22Rv1 (cell line): Measurements from ENCODE around the gene CSMD2.

Source experiments
- H3K27ac ChIP-seq: fragments of 450-650 bp; 2 replicates; pipeline ENCODE4 v1.5.1; 2017
- ZFX ChIP-seq: fragments of 450-650 bp; IDR thresholded peaks from 2 replicates; pipeline ENCODE4 v1.6.1; 2017; ENCODE audit warnings: antibody characterized with exemption, borderline replicate concordance
- TF ChIP-seq, protein P1 (sequence below): fragments of 450-650 bp; IDR thresholded peaks from 2 replicates; pipeline ENCODE4 v1.5.1; 2017; ENCODE audit warnings: mild to moderate bottlenecking

CSMD2 gene

DNA sequence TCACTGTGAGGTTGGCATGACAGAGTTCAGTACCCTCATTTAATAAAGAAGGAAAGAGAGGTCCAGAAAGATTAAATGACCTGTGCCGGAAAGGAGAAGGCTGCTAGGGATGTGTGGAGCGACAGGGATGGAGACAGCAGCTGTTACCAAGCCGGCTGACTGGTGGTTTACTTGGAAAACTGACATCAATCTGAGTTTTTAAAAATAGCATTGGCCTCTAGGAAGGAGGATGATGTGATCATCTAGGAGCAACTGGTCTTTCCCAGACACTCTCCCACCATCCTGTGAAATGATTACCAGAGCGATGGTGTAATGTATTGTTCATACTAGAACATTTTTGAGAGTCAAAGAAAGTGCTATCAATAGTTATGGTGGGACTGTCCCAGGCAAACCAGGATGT lies 538.2 kb downstream of the CSMD2 start:
- TF ChIP-seq, protein P1, sequence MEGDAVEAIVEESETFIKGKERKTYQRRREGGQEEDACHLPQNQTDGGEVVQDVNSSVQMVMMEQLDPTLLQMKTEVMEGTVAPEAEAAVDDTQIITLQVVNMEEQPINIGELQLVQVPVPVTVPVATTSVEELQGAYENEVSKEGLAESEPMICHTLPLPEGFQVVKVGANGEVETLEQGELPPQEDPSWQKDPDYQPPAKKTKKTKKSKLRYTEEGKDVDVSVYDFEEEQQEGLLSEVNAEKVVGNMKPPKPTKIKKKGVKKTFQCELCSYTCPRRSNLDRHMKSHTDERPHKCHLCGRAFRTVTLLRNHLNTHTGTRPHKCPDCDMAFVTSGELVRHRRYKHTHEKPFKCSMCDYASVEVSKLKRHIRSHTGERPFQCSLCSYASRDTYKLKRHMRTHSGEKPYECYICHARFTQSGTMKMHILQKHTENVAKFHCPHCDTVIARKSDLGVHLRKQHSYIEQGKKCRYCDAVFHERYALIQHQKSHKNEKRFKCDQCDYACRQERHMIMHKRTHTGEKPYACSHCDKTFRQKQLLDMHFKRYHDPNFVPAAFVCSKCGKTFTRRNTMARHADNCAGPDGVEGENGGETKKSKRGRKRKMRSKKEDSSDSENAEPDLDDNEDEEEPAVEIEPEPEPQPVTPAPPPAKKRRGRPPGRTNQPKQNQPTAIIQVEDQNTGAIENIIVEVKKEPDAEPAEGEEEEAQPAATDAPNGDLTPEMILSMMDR: no peak
- TF ChIP-seq ZFX: no peak
- no peak overlapping the region for H3K27ac ChIP-seq

DNA sequence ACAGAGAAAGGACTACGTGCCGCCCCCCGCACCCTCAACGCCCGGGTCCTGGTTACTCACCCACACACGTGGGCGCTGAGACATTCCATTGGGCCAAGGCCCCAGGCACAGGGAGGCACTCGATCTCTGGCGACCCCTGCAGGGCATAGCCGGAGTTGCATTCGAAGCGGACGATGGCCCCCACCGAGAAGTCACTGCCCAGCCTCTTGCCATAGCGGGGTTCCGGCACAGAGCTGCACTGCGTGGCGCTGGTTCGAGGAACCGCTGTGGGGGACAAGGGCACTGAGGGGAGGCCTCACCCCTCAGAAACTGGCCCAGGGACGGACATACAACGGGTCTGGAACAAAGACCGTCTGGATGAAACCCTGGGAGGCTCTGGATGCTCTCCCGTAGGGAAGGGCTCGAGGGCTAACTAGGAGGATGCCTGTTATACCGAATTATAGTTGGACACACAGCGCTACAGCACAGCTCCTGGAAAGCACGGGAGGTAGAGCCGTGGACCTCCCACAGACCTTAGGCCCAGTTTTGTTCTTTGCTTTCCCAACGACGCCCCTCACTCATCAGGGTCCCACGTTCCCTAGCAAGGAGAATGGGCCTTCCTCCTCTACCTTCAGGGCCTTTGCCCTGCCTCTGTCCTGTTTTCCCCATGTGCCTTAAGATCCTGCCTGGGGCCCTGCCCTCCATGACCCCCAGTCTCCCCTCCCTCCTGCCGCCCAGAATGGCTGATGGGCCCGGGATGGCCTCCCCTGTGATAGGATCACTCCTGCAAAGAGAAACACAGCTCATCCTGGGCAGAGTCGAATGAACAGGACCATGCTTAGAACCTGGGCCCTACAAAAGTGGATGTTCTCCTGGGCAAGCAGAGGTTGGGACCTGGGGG lies 539.8 kb downstream of the CSMD2 start:
- TF ChIP-seq, protein P1: peak; percentile 91
- no peak for TF ChIP-seq ZFX
- no peak overlapping the region for H3K27ac ChIP-seq

DNA sequence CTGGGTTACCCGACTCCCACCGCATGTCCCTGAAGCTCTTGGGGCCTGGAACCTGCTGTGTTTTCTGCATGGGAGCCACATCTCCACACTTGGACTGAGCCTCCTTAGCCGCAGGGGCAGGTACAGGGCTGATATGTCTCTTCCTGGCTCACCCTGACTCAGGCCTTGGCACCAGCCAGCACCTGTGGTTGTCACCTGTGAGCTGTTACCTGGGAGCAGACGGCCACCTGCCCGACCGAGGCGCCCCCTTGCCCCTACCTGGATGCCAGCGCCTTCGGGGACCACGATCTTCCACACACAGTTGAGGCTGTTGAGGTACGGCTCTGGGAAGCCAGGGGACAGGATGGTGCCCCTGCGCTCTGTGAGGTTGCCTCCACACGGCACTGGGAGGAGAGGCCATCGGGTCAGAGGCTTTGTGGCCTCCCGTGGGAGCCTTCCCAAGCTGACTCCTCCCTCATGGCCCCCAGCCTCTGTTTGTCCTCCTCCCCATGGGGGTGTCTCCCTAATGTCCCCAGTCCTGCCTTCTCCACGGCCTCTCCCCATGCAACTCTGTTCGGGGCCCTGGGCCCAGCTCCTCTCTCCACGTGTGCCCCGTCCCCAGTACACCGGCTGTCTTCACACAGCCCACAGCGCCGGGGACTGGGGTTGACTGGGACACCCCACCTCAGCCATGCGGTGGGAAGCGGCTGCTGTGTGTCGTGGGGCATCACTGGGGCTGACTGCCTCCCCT lies 540.6 kb downstream of the CSMD2 start:
- H3K27ac ChIP-seq: no peak overlapping the region
- TF ChIP-seq ZFX: no peak
- TF ChIP-seq, protein P1: no peak

DNA sequence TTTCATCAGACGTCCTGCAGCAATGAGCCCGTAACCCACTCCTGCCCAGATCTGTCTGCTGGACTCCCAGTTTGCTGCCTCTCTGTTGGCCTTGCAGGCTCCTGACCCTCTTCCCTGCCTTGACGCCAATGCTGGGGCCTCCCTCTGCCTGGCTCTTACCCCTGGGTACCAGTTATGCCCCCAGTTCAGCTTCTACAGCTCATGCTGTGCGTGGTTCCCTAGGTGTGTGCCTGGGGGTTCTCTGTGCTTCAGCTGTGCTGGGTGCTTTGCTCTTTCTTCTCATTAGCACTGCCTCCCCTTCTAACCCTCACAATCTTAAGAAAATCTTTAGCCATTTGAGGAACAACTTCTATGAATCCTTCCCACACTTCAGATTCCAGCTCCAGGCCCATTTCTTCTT lies 541.2 kb downstream of the CSMD2 start:
- no peak overlapping the region for H3K27ac ChIP-seq
- no peak for TF ChIP-seq ZFX
- TF ChIP-seq, protein P1: no peak

DNA sequence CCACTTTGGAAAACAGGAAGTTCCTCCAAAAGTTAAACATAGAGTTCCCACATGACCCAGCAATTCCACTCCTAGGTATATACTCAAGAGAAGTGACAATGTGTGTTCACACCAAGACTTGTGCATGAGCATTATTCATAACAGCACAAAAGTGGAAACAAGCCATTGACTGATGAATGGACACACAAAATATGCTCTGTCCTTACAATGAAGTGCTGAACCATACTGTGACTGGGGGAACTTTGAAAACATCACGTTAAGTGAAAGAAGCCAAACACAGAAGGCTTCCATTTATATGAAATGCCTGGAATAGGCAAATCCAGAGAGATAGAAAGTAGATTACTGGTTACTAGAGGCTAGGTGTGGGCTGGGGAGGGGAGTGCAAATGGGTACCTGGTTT lies 542.3 kb downstream of the CSMD2 start:
- no peak overlapping the region for H3K27ac ChIP-seq
- TF ChIP-seq, protein P1: no peak
- TF ChIP-seq ZFX: no peak

DNA sequence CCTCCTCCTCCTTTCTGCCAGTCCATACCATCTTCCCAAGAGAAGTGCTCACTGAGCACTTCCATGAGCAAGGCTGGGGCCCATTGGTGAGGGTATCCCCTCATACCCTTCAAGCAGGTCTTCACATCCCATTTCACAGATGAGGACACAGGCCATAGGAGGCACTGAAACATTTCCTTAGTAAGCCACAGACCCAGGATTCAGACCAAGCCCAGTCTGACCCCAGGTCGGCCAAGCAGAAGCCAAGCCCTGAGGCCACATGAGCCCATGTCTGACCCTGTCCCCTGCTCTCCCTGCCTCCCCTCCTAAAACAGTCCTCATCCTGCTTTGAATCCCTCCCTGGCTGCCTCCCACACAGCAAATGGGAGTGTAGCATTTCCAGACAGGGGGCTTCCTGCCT lies 546.4 kb downstream of the CSMD2 start:
- no peak overlapping the region for H3K27ac ChIP-seq
- TF ChIP-seq, protein P1: no peak
- no peak for TF ChIP-seq ZFX

DNA sequence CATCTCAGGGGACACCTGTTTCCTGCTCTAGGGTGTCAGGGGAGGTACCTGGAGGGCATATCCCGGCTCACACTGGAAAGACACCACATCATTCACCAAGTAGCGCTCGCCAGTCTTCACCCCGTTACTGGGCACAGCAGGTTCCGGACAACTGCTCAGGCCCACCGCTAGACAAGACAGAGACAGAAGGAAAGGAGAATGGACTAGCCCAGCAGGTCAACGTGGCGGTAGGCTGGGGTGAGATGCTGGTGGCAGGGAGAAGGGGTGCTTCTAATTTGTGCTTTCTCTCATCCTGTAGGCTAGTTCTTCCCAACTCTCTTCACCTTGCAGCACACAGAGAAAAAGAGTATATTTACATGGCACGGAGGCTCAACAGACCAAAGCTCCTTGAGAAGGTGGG lies 547.6 kb downstream of the CSMD2 start:
- no peak overlapping the region for H3K27ac ChIP-seq
- TF ChIP-seq, protein P1: no peak
- TF ChIP-seq ZFX: no peak
